HG02970 (cell line): ENCODE data around the gene CTNNA3.
"Not testable (repeated sequence)": the region's sequence is repeated elsewhere in the genome, so short reads cannot be mapped to it uniquely, and the experiment has no call there.

Experiments
- ATAC-seq: cut with Tn5 transposase; IDR thresholded peaks from one replicate; pipeline ENCODE4 v1.9.1; 2021; ENCODE audit warnings: mild to moderate bottlenecking, moderate library complexity, moderate number of reproducible peaks; ENCODE audit not compliant: unreplicated experiment, low FRiP score

CTNNA3 gene

GRCh38 chr10:66365686-66366085 is 1330.3 kb downstream of the CTNNA3 start:
- no peak for ATAC-seq

DNA sequence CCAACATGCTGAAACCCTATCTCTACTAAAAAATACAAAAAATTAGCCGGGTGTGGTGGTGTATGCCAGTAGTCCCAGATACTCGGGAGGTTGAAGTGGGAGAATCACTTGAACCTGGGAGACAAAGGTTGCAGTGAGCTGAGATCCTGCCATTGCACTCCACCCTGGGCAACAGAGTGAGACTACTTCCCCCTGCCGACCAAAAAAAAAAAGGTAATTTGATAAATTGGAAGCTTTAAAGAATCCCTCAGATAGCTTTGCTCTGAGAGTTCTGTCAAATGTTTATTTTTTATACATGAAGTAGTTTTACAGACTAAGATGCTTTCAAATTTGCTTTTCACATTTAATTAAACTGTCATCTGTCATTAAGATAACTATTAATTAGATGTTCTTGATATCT is 1333.5 kb downstream of the CTNNA3 start:
- no peak for ATAC-seq

- ATAC-seq = not testable (repeated sequence)
Observed at GRCh38 chr10:66353822-66354221, 1342.2 kb downstream of the CTNNA3 start.

DNA sequence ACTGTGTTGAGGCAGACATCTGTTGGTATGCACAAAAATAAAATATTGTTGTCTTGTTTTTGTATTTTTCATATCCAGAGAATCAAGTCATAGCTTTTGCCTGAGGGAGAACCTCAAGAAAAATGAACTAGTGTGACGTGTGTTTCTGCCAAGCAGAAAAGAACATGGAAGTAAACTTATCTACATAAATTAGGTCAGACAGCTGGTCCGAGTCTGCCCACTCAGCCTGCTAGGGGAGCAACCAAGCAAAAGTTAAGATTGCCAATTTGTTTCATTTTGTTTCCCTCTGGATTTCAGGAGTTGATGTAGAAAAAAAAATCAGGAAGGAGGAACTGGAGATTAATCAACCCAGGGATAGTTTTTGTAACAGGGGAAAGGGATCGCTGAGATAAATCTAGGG is 1342.6 kb downstream of the CTNNA3 start:
- no peak for ATAC-seq

DNA sequence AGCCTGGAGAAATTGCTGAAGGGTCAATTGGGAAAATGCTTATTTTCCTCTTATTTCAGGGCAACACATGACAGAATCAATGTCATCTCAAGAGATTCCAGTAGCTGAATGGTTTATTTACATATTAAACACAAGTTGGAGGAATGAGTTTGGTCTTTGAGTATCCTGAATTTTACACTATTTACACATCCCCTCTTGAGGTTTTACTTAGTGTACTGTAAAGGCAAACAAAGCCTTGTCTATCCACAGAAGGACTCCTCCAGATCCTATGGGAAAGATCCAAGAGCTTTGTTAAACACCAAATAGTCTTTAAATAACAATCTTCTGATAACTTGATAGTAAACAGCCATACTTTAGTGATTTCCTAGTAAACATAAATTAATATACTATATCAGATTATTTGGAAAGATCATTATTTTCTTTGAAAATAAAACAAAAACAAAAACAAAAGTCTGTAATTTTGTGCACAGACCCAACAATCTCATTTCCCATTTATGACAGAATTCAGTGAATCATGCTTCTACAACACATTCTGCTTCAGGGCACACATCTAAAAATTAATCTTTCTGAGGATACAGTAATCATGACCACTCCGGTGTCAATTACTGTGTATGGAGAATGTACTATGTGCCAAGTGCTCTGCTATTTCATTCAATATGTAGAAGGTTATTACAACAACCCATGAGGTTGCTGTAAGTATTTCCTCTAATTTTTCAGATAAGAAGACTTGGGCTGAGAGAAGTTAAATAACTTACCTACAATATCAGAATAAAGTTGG is 1345.2 kb downstream of the CTNNA3 start:
- ATAC-seq = no peak

- ATAC-seq = no peak
Observed at GRCh38 chr10:66349726-66350125, 1346.3 kb downstream of the CTNNA3 start.

- ATAC-seq = no peak
Observed at GRCh38 chr10:66349076-66349475, 1346.9 kb downstream of the CTNNA3 start.

DNA sequence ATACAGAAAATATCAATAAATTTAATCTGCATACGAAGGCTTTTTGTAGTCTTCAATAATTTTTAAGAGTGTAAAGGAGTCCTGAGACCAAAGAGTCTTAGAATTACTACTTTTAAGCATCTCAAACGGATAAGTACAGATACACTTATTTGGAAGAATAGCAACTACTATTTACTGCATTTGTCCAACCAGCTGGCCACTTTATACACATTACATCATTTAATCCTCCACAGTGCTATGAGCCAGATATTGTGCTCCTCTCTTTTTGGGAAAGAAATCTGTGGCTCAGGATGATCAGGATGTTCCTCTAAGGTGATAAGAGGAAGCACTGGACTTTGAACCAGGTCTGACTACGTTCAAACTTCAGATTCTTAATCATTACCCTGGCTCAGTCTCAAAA is 1358.8 kb downstream of the CTNNA3 start:
- ATAC-seq = no peak

- ATAC-seq = no peak
Observed at GRCh38 chr10:66336791-66337190, 1359.2 kb downstream of the CTNNA3 start.

- not testable (repeated sequence) for ATAC-seq
Observed at GRCh38 chr10:66335753-66336152, 1360.2 kb downstream of the CTNNA3 start.

DNA sequence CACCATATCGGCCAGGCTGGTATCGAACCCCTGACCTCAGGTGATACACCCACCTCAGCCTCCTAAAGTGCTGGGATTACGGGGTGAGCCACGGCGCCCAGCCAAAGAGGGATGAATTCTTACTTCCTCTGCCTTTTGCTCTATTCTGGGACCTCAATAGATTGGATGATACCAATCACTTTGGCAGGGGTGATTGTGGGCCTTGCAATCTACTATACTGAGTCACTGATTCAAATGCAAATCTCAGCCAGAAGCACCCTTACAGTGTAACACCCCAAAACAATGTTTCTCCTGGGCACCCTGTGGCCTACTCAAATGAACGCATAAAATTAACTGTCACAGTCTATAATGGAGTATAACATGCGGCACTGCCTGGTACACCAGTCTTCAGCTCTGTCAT is 1366.8 kb downstream of the CTNNA3 start:
- no peak for ATAC-seq

- no peak for ATAC-seq
Observed at GRCh38 chr10:66326876-66327275, 1369.1 kb downstream of the CTNNA3 start.

- ATAC-seq = no peak
Observed at GRCh38 chr10:66322777-66323176, 1373.2 kb downstream of the CTNNA3 start.

- no peak for ATAC-seq
Observed at GRCh38 chr10:66321723-66322665, 1374.0 kb downstream of the CTNNA3 start.

GRCh38 chr10:66318761-66319160 is 1377.2 kb downstream of the CTNNA3 start:
- ATAC-seq = no peak

DNA sequence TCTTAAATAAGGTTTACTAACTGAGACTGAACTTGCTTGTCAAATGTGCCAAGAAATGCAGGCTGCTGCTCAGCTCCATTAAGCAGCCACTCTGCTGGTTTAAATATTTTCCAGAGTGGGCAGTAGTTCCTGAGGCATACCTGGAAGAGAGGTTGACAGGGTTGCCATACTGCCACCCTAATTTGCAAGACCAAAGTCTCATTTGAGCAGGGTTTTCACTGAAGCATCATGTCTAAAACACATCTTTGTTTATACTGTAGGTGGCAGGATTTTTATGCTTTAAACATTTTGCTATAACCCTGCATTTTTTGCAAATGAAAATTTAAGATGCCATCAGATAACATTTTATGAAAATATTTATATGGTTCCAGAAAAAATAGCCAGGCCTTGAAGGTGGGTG is 1388.2 kb downstream of the CTNNA3 start:
- no peak for ATAC-seq

GRCh38 chr10:66301078-66301477 is 1394.9 kb downstream of the CTNNA3 start:
- no peak for ATAC-seq

DNA sequence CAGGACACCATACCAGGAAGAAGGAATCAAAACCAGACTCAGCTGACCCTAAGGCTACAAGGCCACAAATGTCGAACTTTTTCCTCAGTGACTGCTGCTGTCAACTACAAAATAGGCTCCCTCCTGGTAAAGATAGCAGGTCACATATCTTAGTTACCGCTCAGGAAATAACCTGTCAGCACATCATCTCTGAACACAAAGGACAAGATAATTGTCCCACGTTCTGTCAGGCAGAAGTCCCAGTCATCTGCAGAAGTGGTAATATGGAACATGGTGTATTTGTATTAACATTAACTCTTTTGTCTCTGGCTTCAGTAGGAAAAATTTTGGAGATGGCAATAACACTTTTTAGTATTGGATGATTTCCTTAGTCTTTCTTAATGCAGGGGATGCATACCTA is 1400.4 kb downstream of the CTNNA3 start:
- no peak for ATAC-seq

DNA sequence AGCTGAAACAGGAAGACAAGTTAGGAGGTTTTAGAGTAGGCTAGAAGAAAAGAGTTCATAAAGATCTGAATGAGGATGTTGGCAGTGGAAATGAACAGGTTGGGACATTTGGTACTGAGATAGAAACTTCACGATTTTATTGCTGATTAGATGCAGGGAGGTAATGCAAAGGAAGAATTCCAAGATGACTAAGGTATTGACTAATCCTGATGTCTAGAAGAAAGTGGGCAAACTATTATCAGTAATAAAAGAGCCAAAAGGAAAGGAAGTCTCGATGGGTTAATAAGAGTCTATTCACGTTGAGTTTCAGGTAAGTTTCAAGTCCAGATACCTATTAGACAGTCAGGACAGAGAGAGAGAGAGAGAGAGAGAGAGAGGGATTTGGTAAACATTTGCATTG is 1401.5 kb downstream of the CTNNA3 start:
- ATAC-seq = no peak

- ATAC-seq = no peak
Observed at GRCh38 chr10:66292922-66293321, 1403.1 kb downstream of the CTNNA3 start.

DNA sequence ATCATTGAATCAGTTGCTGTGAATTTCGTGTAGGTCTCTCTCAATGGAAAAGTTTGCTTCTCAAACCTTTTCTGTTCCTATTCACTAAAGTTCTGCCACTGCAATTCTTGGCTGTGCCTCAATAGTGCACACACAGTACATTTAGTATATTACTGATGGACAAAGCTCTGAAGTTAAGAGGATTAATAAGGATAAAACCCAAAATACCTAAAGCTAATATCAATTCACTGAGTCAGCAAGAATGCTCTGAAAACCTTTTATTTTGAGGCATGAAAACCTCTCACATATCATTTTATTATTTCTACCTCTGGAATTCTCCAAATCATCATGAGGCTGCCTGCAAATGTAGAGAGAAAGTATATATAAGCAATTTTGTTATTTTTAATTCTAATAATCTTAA is 1403.5 kb downstream of the CTNNA3 start:
- ATAC-seq = no peak

DNA sequence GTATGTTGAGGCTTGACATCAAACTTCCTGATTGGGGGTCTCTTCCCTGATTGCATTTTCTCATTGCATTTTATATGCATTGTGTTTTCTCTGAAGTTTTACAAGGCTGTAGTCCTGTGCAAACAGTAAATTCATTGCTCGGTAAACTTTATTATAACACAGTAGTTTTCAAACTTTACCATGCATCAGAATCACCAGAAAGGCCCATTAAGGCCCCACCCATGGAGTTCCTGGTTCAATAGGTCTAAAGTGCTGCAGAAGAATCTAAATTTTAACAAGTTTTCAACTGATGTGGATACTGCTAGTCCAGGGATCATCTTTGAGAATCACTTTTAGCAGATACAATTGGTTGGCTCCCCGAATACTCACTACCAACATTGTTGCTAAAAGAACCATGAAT is 1404.9 kb downstream of the CTNNA3 start:
- ATAC-seq = no peak
